Body of pancreas (tissue), 4 donors: ENCODE measurements around the gene IL17B. TPM values are rescaled to one million over a fixed set of nuclear protein-coding genes. Genes with fewer than 3 reads are reported as not detected.
A peak's percentile ranks its signal among the peaks of the same experiment; 100 is the strongest.

Source experiments
- ATAC-seq: fragments of 150-250 bp; one replicate; pipeline ENCODE4 v1.9.1; 2016
- DNase-seq, 4 donors: peaks; one replicate each; pipeline ENCODE4 v3.0.0-alpha.2; 2019
- H3K27ac ChIP-seq, 4 donors: fragments of 200-600 bp; sonication (generic); 1 replicate in 3 of 4; 2 replicates in 1 of 4; pipeline versions ENCODE4 v1.5.1 to v1.6.1; 2016 to 2019; ENCODE audit warnings: mild to moderate bottlenecking in 1 of 4, mixed read lengths in 1 of 4, moderate library complexity in 1 of 4
- H3K27me3 ChIP-seq, 2 donors: fragments of 200-600 bp; sonication (generic); one replicate each; pipeline ENCODE4 v1.6.0; 2016; ENCODE audit warnings: mild to moderate bottlenecking in 1 of 2
- H3K36me3 ChIP-seq, 2 donors: fragments of 200-600 bp; sonication (generic); replicated peaks in 1 of 2; 2 replicates each; pipeline ENCODE4 v1.5.1; 2016; ENCODE audit warnings: low read depth in 2 of 2; ENCODE audit not compliant: insufficient read depth in 1 of 2
- H3K4me1 ChIP-seq: fragments of 200-600 bp; sonication (generic); one replicate; pipeline ENCODE4 v1.6.0; 2016
- H3K4me3 ChIP-seq, 2 donors: fragments of 200-600 bp; sonication (generic); 1 replicate in 1 of 2; 2 replicates in 1 of 2; pipeline ENCODE4 v1.5.1; 2016 to 2019
- H3K9me3 ChIP-seq, 3 donors: fragments of 200-600 bp; sonication (generic); 1 replicate in 2 of 3; 2 replicates in 1 of 3; pipeline ENCODE4 v1.5.1; 2016
- CTCF ChIP-seq, 7 experiments: fragments of 450-650 bp in 4 of 7; fragments of 200-600 bp in 3 of 7; sonication (generic) in 3 of 7; IDR thresholded peaks; one replicate each; pipeline ENCODE4 v1.5.1; 2016 to 2019; ENCODE audit warnings: antibody characterized with exemption in 7 of 7
- POLR2A ChIP-seq, 3 donors: fragments of 450-650 bp; IDR thresholded peaks; one replicate each; pipeline ENCODE4 v1.6.1; 2016; ENCODE audit warnings: antibody characterized with exemption in 3 of 3, mild to moderate bottlenecking in 2 of 3
- WGBS, 2 donors: methylation state at CpG; one replicate each; pipeline ENCODE4 v1.1.5; 2017; 5-methylcytosine and 5-hydroxymethylcytosine counted together
- intact Hi-C: fragments of 100-400 bp; cut with DNase I; formaldehyde crosslinking; loops from one replicate; pipeline ENCODE4 v1.15.1; 2023
- total RNA-seq, 2 donors: library from RNA; depleted of rRNA; stranded (reverse); fragments of >200 nt; gene quantifications; one replicate each; pipeline ENCODE4 v1.1.0, GENCODE V29; 2016

IL17B gene
- total RNA-seq, 2 donors from 2014 or later: not detected

DNA sequence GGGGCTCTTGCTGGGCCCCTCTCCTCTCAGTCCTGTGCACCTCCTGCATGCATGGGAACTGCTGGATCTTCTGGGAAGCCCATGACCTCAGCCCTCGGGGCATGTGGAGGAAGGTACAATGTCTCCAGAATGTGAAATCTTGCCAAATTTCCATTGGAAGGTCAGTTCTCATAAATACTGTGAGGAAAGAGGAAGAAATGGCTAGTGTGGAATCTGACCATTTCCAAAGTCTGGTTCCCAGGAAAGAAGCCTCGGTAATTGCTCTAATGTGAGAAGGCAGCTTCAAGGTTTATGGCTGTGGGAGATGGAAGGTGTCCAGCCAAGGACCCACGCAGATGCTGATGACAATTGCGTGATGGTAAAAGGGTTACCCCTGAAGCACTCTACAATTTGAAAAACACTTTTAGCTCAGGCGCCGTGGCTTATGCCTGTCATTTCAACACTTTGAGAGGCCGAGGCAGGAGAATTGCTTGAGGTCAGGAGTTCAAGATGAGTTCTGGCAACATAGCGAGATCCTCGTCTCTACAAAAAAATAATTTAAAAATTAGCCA, 8.1 kb upstream of the IL17B start:
- ATAC-seq (no peak), DNase-seq (no peak)
- Histone ChIP-seq H3K27ac (no peak overlapping the region), H3K27me3 (no peaks in the 10 kb centered on the region), H3K9me3 (peaks cover 0 to 5% (median 0%) of the 10 kb centered on the region in 3 donors), H3K36me3 (no peaks in the 10 kb centered on the region), H3K4me3 (no peak overlapping the region), H3K4me1 (no peaks in the 10 kb centered on the region)
- intact Hi-C loops: loop anchor here (5.0 kb wide), 1 partner anchor 175 kb away; no protein-coding TSS in a partner anchor
- no peak for TF ChIP-seq CTCF (IDR thresholded peaks at IDR 0.05)
- no peak for TF ChIP-seq POLR2A (IDR thresholded peaks at IDR 0.05)
- WGBS, 2 donors: 75 to 83% methylated on average over 9 of the region's 9 CpGs

DNA sequence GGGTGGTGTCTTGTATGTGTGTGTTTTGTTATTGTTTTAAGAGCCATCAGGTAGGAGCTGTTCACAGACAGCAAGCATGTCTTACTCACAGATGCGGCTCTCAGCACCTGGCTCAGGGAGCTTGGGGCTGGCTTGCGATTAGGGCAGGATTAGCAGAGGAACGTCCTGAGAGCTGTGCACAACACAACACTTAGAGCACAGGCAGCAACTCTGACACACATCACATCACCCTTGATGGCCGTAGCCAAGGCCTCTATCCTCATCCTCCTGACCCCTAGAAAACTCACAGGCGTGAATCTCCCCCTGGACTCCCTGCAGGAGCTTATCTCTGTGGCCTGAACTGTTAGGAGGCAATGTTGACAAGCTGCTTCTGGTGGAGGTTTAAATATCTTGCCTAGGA, 7.1 kb upstream of the IL17B start:
- H3K9me3 ChIP-seq: peaks cover 0 to 5% (median 0%) of the 10 kb centered on the region in 3 donors
- WGBS, 2 donors: 77 to 86% methylated on average over 4 to 5 of the region's 5 CpGs
- no peaks in the 10 kb centered on the region for H3K27me3 ChIP-seq
- H3K36me3 ChIP-seq: no peaks in the 10 kb centered on the region
- H3K4me1 ChIP-seq: no peaks in the 10 kb centered on the region
- no peak for TF ChIP-seq CTCF (IDR thresholded peaks at IDR 0.05)
- no peak for TF ChIP-seq POLR2A (IDR thresholded peaks at IDR 0.05)
- H3K4me3 ChIP-seq: no peak overlapping the region
- ATAC-seq (no peak), DNase-seq (no peak)
- intact Hi-C loops: loop anchor here (5.0 kb wide), 1 partner anchor 176 kb away; no protein-coding TSS in a partner anchor
- H3K27ac ChIP-seq: peak overlapping the region in 1 of 4 donors; percentile 14

DNA sequence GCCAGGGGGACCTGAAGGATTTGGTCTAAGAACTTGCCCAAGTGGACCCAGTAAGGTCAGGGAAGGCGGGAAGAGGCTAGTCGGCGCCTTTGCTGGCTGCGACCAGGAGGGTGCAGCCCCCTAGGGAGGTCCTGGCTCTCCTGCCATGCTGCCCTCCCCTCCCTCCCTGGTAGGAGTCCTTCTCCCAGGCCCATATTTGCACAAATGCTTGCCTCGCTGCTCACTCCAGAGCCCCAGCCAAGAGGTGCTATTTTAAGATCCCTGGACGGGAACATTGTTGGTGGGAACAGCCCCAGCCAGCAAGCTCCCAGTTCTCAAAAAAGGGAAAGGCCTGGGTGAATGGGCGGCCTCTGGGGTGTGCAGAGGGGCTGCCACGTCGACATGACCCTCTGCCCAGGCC, 4.3 kb upstream of the IL17B start:
- Histone ChIP-seq H3K27ac (no peak overlapping the region), H3K4me3 (no peak overlapping the region), H3K27me3 (no peaks in the 10 kb centered on the region), H3K4me1 (no peaks in the 10 kb centered on the region), H3K36me3 (no peaks in the 10 kb centered on the region), H3K9me3 (peaks cover 0 to 2% (median 0%) of the 10 kb centered on the region in 3 donors)
- DNase-seq (no peak), ATAC-seq (no peak)
- intact Hi-C loops: no loop called here
- TF ChIP-seq POLR2A (IDR thresholded peaks at IDR 0.05): no peak
- no peak for TF ChIP-seq CTCF (IDR thresholded peaks at IDR 0.05)
- 68 to 84% methylated on average over 8 to 9 of the region's 9 CpGs for WGBS, 2 donors

DNA sequence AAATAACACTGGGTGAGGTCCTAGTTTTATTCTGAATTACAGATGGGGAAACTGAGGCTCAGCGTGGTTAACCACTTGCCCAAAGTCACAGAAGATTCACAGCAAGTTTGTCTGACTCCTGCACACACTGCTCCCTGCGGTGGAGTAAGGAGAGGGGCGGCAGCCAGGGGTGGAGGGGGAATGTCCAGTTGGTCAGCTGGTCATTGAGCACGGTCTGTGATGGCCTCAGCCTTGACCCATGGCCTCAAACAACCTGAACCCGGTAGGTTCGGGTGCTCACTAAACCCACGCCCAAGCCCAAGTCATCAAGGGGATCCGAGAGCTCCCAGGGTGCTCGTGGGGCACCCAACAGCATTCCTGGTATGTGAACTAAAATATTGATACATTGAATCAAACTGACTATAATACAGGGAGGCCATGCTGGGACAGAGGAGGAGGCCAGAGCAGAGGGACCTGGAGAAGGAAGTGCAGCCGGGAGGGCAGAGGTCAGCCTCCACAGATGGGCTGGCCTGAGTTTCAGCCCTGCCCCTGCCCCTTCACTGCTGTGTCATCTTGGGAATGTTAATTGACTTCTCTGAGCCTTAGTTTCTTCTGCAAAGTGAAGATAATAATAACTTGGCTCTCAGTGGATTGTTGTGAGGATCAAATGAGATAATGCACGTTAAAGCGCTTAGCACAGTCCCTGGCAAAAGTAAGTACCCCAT, 3.6 kb upstream of the IL17B start:
- Histone ChIP-seq H3K9me3 (no peaks in the 10 kb centered on the region), H3K36me3 (no peaks in the 10 kb centered on the region), H3K4me3 (no peak overlapping the region), H3K27ac (no peak overlapping the region), H3K4me1 (no peaks in the 10 kb centered on the region), H3K27me3 (no peaks in the 10 kb centered on the region)
- intact Hi-C loops: no loop called here
- ATAC-seq (no peak), DNase-seq (no peak)
- WGBS, 2 donors: 76 to 85% methylated on average over 11 to 12 of the region's 12 CpGs
- TF ChIP-seq CTCF (IDR thresholded peaks at IDR 0.05): no peak
- TF ChIP-seq POLR2A (IDR thresholded peaks at IDR 0.05): no peak

GRCh38 chr5:149381986-149382338, 2.9 kb upstream of the IL17B start:
- 39 to 53% methylated on average over 11 to 16 of the region's 16 CpGs for WGBS, 2 donors
- Histone ChIP-seq H3K27ac (no peak overlapping the region), H3K4me3 (no peak overlapping the region), H3K36me3 (no peaks in the 10 kb centered on the region), H3K9me3 (no peaks in the 10 kb centered on the region), H3K27me3 (no peaks in the 10 kb centered on the region), H3K4me1 (no peaks in the 10 kb centered on the region)
- ATAC-seq: peak; percentile 82
- DNase-seq: peak; percentile 70 to 76 (median 72)
- TF ChIP-seq POLR2A (IDR thresholded peaks at IDR 0.05): no peak
- TF ChIP-seq CTCF (IDR thresholded peaks at IDR 0.05): peak; percentile 74 to 91 (median 82)
- intact Hi-C loops: no loop called here
